ENCODE data around the gene GRK5.

GRK5 gene

GRCh38 chr10:119466076-119466475, 258.7 kb downstream of the GRK5 start:
- no peak overlapping the region for H3K4me3 ChIP-seq (ENCODE audit: extremely low read depth, insufficient read depth, low read length, poor library complexity, severe bottlenecking)
- 76 to 82% methylated on average over 8 to 9 of the region's 10 CpGs for WGBS, 2 experiments (ENCODE audit: insufficient coverage in 2 of 2)
- no peaks in the 10 kb centered on the region for H3K4me1 ChIP-seq (ENCODE audit: control insufficient read depth, insufficient read depth, low read length, poor library complexity, severe bottlenecking)
- H3K9me3 ChIP-seq (ENCODE audit: control insufficient read depth, low read length): no peaks in the 10 kb centered on the region
- no peak overlapping the region for H3K27ac ChIP-seq (ENCODE audit: low read depth, low read length, severe bottlenecking)
- H3K36me3 ChIP-seq (ENCODE audit: control insufficient read depth, insufficient read depth, low read length): no peaks in the 10 kb centered on the region

DNA sequence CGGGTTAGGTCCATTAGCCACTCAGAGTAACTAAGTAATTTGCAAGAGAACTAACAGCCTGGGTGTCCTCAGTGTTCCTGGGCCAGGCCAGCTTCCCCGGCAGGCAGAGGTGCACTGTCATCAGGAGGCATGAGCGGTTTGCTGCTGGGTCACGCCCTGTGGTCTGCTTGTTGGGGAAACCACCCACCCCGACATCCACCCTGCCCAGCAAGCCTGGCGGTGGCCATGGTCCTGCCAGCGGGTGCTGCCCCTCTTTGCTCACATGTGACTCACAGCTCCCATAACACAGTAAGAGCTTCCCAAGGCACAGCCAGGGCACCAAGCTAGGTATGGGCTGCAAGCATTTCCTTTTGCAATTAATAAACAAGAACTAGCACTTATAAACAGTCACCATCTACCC, 259.3 kb downstream of the GRK5 start:
- Histone ChIP-seq H3K4me1 (ENCODE audit: control insufficient read depth, insufficient read depth, low read length, poor library complexity, severe bottlenecking) (no peaks in the 10 kb centered on the region), H3K36me3 (ENCODE audit: control insufficient read depth, insufficient read depth, low read length) (no peaks in the 10 kb centered on the region), H3K27ac (ENCODE audit: low read depth, low read length, severe bottlenecking) (no peak overlapping the region), H3K9me3 (ENCODE audit: control insufficient read depth, low read length) (no peaks in the 10 kb centered on the region), H3K4me3 (ENCODE audit: extremely low read depth, insufficient read depth, low read length, poor library complexity, severe bottlenecking) (no peak overlapping the region)
- 74 to 76% methylated on average over 7 of the region's 7 CpGs for WGBS, 2 experiments (ENCODE audit: insufficient coverage in 2 of 2)

DNA sequence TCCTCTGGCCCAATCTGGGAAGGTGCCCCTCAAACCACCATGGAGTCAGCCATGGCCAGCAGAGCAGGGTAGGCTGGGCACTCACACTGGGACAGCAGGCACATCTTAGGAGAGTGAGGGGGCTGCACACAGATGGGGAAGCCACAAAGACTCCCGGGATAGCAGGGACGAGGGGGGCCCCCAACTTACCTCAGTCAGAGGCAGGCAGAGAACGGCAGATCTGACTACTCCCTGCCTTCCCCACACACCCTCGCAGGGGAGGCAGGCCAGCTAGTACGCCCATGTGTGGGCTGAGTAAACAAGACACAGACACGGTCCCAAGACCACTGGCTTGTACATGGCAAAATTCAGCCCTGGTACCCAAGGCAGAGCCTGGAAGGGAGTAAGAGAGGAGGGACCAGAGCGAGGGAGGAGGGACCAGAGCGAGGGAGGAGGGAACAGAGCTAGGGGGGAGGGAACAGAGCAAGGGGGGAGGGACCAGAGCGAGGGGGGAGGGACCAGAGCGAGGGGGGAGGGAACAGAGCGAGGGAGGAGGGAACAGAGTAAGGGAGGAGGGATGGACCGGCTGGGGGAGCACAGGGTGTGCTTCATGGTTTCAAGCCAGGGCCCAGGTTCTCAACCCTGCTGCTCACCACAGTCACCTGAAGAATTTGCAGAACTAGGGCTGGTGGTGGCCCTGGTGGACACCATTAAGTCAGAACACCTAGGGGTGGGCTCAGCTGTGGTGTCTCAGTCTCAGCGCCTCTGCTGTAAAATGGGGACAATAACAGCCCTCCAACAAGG, 261.4 kb downstream of the GRK5 start:
- WGBS, 2 experiments (ENCODE audit: insufficient coverage in 2 of 2): 75 to 88% methylated on average over 4 to 10 of the region's 13 CpGs
- no peak overlapping the region for H3K27ac ChIP-seq (ENCODE audit: low read depth, low read length, severe bottlenecking)
- H3K9me3 ChIP-seq (ENCODE audit: control insufficient read depth, low read length): no peaks in the 10 kb centered on the region
- no peaks in the 10 kb centered on the region for H3K4me1 ChIP-seq (ENCODE audit: control insufficient read depth, insufficient read depth, low read length, poor library complexity, severe bottlenecking)
- no peak overlapping the region for H3K4me3 ChIP-seq (ENCODE audit: extremely low read depth, insufficient read depth, low read length, poor library complexity, severe bottlenecking)
- no peaks in the 10 kb centered on the region for H3K36me3 ChIP-seq (ENCODE audit: control insufficient read depth, insufficient read depth, low read length)

GRCh38 chr10:119469325-119469707, 261.9 kb downstream of the GRK5 start:
- H3K27ac ChIP-seq (ENCODE audit: low read depth, low read length, severe bottlenecking): no peak overlapping the region
- no peaks in the 10 kb centered on the region for H3K4me1 ChIP-seq (ENCODE audit: control insufficient read depth, insufficient read depth, low read length, poor library complexity, severe bottlenecking)
- H3K4me3 ChIP-seq (ENCODE audit: extremely low read depth, insufficient read depth, low read length, poor library complexity, severe bottlenecking): no peak overlapping the region
- WGBS, 2 experiments (ENCODE audit: insufficient coverage in 2 of 2): 91 to 98% methylated on average over 8 of the region's 8 CpGs
- no peaks in the 10 kb centered on the region for H3K36me3 ChIP-seq (ENCODE audit: control insufficient read depth, insufficient read depth, low read length)
- peaks cover 4% of the 10 kb centered on the region for H3K9me3 ChIP-seq (ENCODE audit: control insufficient read depth, low read length)

- no peak overlapping the region for H3K4me3 ChIP-seq (ENCODE audit: extremely low read depth, insufficient read depth, low read length, poor library complexity, severe bottlenecking)
- peaks cover 4% of the 10 kb centered on the region for H3K9me3 ChIP-seq (ENCODE audit: control insufficient read depth, low read length)
- H3K4me1 ChIP-seq (ENCODE audit: control insufficient read depth, insufficient read depth, low read length, poor library complexity, severe bottlenecking): no peaks in the 10 kb centered on the region
- no peaks in the 10 kb centered on the region for H3K36me3 ChIP-seq (ENCODE audit: control insufficient read depth, insufficient read depth, low read length)
- WGBS, 2 experiments (ENCODE audit: insufficient coverage in 2 of 2): 79 to 81% methylated on average over 6 to 7 of the region's 7 CpGs
- no peak overlapping the region for H3K27ac ChIP-seq (ENCODE audit: low read depth, low read length, severe bottlenecking)
Observed at GRCh38 chr10:119469846-119470245, 262.5 kb downstream of the GRK5 start.

- Histone ChIP-seq H3K9me3 (ENCODE audit: control insufficient read depth, low read length) (peaks cover 4% of the 10 kb centered on the region), H3K36me3 (ENCODE audit: control insufficient read depth, insufficient read depth, low read length) (no peaks in the 10 kb centered on the region), H3K4me3 (ENCODE audit: extremely low read depth, insufficient read depth, low read length, poor library complexity, severe bottlenecking) (no peak overlapping the region), H3K4me1 (ENCODE audit: control insufficient read depth, insufficient read depth, low read length, poor library complexity, severe bottlenecking) (no peaks in the 10 kb centered on the region), H3K27ac (ENCODE audit: low read depth, low read length, severe bottlenecking) (no peak overlapping the region)
- WGBS, 2 experiments (ENCODE audit: insufficient coverage in 2 of 2): 80% methylated on average over 1 of the region's 3 CpGs; no CpG with 5 or more reads in 1 of the 2 experiments
Observed at GRCh38 chr10:119470920-119471702, 263.7 kb downstream of the GRK5 start.

GRCh38 chr10:119473771-119474170, 266.4 kb downstream of the GRK5 start:
- H3K9me3 ChIP-seq (ENCODE audit: control insufficient read depth, low read length): peaks cover 4% of the 10 kb centered on the region
- H3K27ac ChIP-seq (ENCODE audit: low read depth, low read length, severe bottlenecking): no peak overlapping the region
- WGBS, 2 experiments (ENCODE audit: insufficient coverage in 2 of 2): 79 to 88% methylated on average over 1 to 3 of the region's 4 CpGs
- no peaks in the 10 kb centered on the region for H3K4me1 ChIP-seq (ENCODE audit: control insufficient read depth, insufficient read depth, low read length, poor library complexity, severe bottlenecking)
- no peaks in the 10 kb centered on the region for H3K36me3 ChIP-seq (ENCODE audit: control insufficient read depth, insufficient read depth, low read length)
- H3K4me3 ChIP-seq (ENCODE audit: extremely low read depth, insufficient read depth, low read length, poor library complexity, severe bottlenecking): no peak overlapping the region

GRCh38 chr10:119474606-119475005, 267.2 kb downstream of the GRK5 start:
- Histone ChIP-seq H3K4me3 (ENCODE audit: extremely low read depth, insufficient read depth, low read length, poor library complexity, severe bottlenecking) (no peak overlapping the region), H3K4me1 (ENCODE audit: control insufficient read depth, insufficient read depth, low read length, poor library complexity, severe bottlenecking) (no peaks in the 10 kb centered on the region), H3K27ac (ENCODE audit: low read depth, low read length, severe bottlenecking) (no peak overlapping the region), H3K9me3 (ENCODE audit: control insufficient read depth, low read length) (peaks cover 4% of the 10 kb centered on the region), H3K36me3 (ENCODE audit: control insufficient read depth, insufficient read depth, low read length) (no peaks in the 10 kb centered on the region)
- 88 to 97% methylated on average over 8 to 10 of the region's 10 CpGs for WGBS, 2 experiments (ENCODE audit: insufficient coverage in 2 of 2)

GRCh38 chr10:119477444-119477843, 270.1 kb downstream of the GRK5 start:
- Histone ChIP-seq H3K4me1 (ENCODE audit: control insufficient read depth, insufficient read depth, low read length, poor library complexity, severe bottlenecking) (no peaks in the 10 kb centered on the region), H3K36me3 (ENCODE audit: control insufficient read depth, insufficient read depth, low read length) (no peaks in the 10 kb centered on the region), H3K4me3 (ENCODE audit: extremely low read depth, insufficient read depth, low read length, poor library complexity, severe bottlenecking) (no peak overlapping the region), H3K9me3 (ENCODE audit: control insufficient read depth, low read length) (peaks cover 4% of the 10 kb centered on the region), H3K27ac (ENCODE audit: low read depth, low read length, severe bottlenecking) (no peak overlapping the region)
- WGBS, 2 experiments (ENCODE audit: insufficient coverage in 2 of 2): 0 to 20% methylated on average over 1 of the region's 3 CpGs

GRCh38 chr10:119478111-119478802, 270.9 kb downstream of the GRK5 start:
- Histone ChIP-seq H3K4me3 (ENCODE audit: extremely low read depth, insufficient read depth, low read length, poor library complexity, severe bottlenecking) (no peak overlapping the region), H3K4me1 (ENCODE audit: control insufficient read depth, insufficient read depth, low read length, poor library complexity, severe bottlenecking) (no peaks in the 10 kb centered on the region), H3K36me3 (ENCODE audit: control insufficient read depth, insufficient read depth, low read length) (no peaks in the 10 kb centered on the region), H3K9me3 (ENCODE audit: control insufficient read depth, low read length) (peaks cover 4% of the 10 kb centered on the region), H3K27ac (ENCODE audit: low read depth, low read length, severe bottlenecking) (no peak overlapping the region)
- 35 to 37% methylated on average over 2 to 3 of the region's 8 CpGs for WGBS, 2 experiments (ENCODE audit: insufficient coverage in 2 of 2)

Measured in mesodermal cell (in vitro differentiated cells).